ENCODE measurements around the gene APOBEC3B. TPM values are rescaled to one million over a fixed set of nuclear protein-coding genes. Genes with fewer than 3 reads are reported as not detected.
"Not testable (repeated sequence)": the region's sequence is repeated elsewhere in the genome, so short reads cannot be mapped to it uniquely, and the experiment has no call there.

The APOBEC3B gene
- polyA plus RNA-seq, 1 donor (not counting 4 experiments of a cell fraction or from before 2014, with no cell fraction given): 3.4 TPM

- no peaks in the 10 kb centered on the region for H3K9me1 ChIP-seq (ENCODE audit: control insufficient read depth, extremely low read depth, insufficient read depth, low read length)
- peaks cover 22% of the 10 kb centered on the region for H3K4me1 ChIP-seq (ENCODE audit: control insufficient read depth, extremely low read depth, insufficient read depth, low read length)
- FAIRE-seq: peak; percentile 13
- H3K9ac ChIP-seq (ENCODE audit: control insufficient read depth, extremely low read depth, insufficient read depth, low read length): peak overlapping the region; percentile 61
- H3K9me3 ChIP-seq (ENCODE audit: control insufficient read depth, low read depth, low read length): peaks cover 2% of the 10 kb centered on the region
- dilution Hi-C loops (cut with MboI; ENCODE audit: extremely low pct_ligation_motif_present, low sequenced_read_pairs): no loop called here
- TF ChIP-seq EZH2 (IDR thresholded peaks at IDR 0.05; ENCODE audit: low read length) (no peak), CTCF (optimal IDR thresholded peaks at IDR 0.05 in 1 of 3, IDR thresholded peaks at IDR 0.05 in 1 of 3, conservative IDR thresholded peaks at IDR 0.05 in 1 of 3; ENCODE audit: extremely low read depth in 1 of 3, insufficient read depth in 2 of 3, low read length in 3 of 3) (peak; percentile 41 to 52 (median 51))
- peak overlapping the region; percentile 78 for H2AFZ ChIP-seq (ENCODE audit: control insufficient read depth, low read length)
- peak overlapping the region in 1 of 3 experiments; percentile 49 for H3K4me3 ChIP-seq (ENCODE audit: control insufficient read depth in 2 of 3, extremely low read depth in 1 of 3, insufficient read depth in 2 of 3, low read depth in 1 of 3, low read length in 3 of 3)
- H4K20me1 ChIP-seq (ENCODE audit: control insufficient read depth, extremely low read depth, insufficient read depth, low read length): no peaks in the 10 kb centered on the region
- H3K27me3 ChIP-seq (ENCODE audit: control insufficient read depth, extremely low read depth, insufficient read depth, low read length): no peaks in the 10 kb centered on the region
- H3K27ac ChIP-seq (ENCODE audit: control insufficient read depth, insufficient read depth, low read length): peak overlapping the region; percentile 71
- H3K36me3 ChIP-seq (ENCODE audit: control insufficient read depth in 2 of 2, extremely low read depth in 1 of 2, insufficient read depth in 2 of 2, low read length in 2 of 2): no peaks in the 10 kb centered on the region
- no peak for DNase-seq (ENCODE audit: low read depth, low spot score)
- no peaks in the 10 kb centered on the region for H3K79me2 ChIP-seq (ENCODE audit: control insufficient read depth, insufficient read depth, low read length)
- H3K4me2 ChIP-seq (ENCODE audit: control insufficient read depth, extremely low read depth, insufficient read depth, low read depth, low read length): peak overlapping the region; percentile 69
Observed at GRCh38 chr22:38981005-38981991, 849 bp upstream of the APOBEC3B start.

GRCh38 chr22:38984224-38984623 lies 2.1 kb downstream of the APOBEC3B start:
- Histone ChIP-seq H3K4me2 (ENCODE audit: control insufficient read depth, extremely low read depth, insufficient read depth, low read depth, low read length) (no peak overlapping the region), H3K79me2 (ENCODE audit: control insufficient read depth, insufficient read depth, low read length) (no peaks in the 10 kb centered on the region), H3K9me3 (ENCODE audit: control insufficient read depth, low read depth, low read length) (peaks cover 2% of the 10 kb centered on the region), H2AFZ (ENCODE audit: control insufficient read depth, low read length) (no peak overlapping the region), H3K4me3 (ENCODE audit: control insufficient read depth in 2 of 3, extremely low read depth in 1 of 3, insufficient read depth in 2 of 3, low read depth in 1 of 3, low read length in 3 of 3) (no peak overlapping the region), H3K36me3 (ENCODE audit: control insufficient read depth in 2 of 2, extremely low read depth in 1 of 2, insufficient read depth in 2 of 2, low read length in 2 of 2) (no peaks in the 10 kb centered on the region), H4K20me1 (ENCODE audit: control insufficient read depth, extremely low read depth, insufficient read depth, low read length) (no peaks in the 10 kb centered on the region), H3K27me3 (ENCODE audit: control insufficient read depth, extremely low read depth, insufficient read depth, low read length) (no peaks in the 10 kb centered on the region), H3K4me1 (ENCODE audit: control insufficient read depth, extremely low read depth, insufficient read depth, low read length) (peaks cover 22% of the 10 kb centered on the region), H3K9ac (ENCODE audit: control insufficient read depth, extremely low read depth, insufficient read depth, low read length) (peak overlapping the region; percentile 50), H3K9me1 (ENCODE audit: control insufficient read depth, extremely low read depth, insufficient read depth, low read length) (no peaks in the 10 kb centered on the region), H3K27ac (ENCODE audit: control insufficient read depth, insufficient read depth, low read length) (peak overlapping the region; percentile 86)
- dilution Hi-C loops (cut with MboI; ENCODE audit: extremely low pct_ligation_motif_present, low sequenced_read_pairs): no loop called here
- DNase-seq (ENCODE audit: low read depth, low spot score) (no peak), FAIRE-seq (peak; percentile 51)
- TF ChIP-seq CTCF (optimal IDR thresholded peaks at IDR 0.05 in 1 of 3, IDR thresholded peaks at IDR 0.05 in 1 of 3, conservative IDR thresholded peaks at IDR 0.05 in 1 of 3; ENCODE audit: extremely low read depth in 1 of 3, insufficient read depth in 2 of 3, low read length in 3 of 3): no peak
- no peak for TF ChIP-seq EZH2 (IDR thresholded peaks at IDR 0.05; ENCODE audit: low read length)

- H3K9ac ChIP-seq (ENCODE audit: control insufficient read depth, extremely low read depth, insufficient read depth, low read length): peak overlapping the region; percentile 50
- not testable (repeated sequence) for H3K4me2 ChIP-seq (ENCODE audit: control insufficient read depth, extremely low read depth, insufficient read depth, low read depth, low read length)
Observed at GRCh38 chr22:38984784-38985757, 2.9 kb downstream of the APOBEC3B start.

More at GRCh38 chr22:38984784-38985757, 2.9 kb downstream of the APOBEC3B start:
- H3K9me3 ChIP-seq (ENCODE audit: control insufficient read depth, low read depth, low read length); H3K79me2 ChIP-seq (ENCODE audit: control insufficient read depth, insufficient read depth, low read length); dilution Hi-C loops (cut with MboI; ENCODE audit: extremely low pct_ligation_motif_present, low sequenced_read_pairs); H2AFZ ChIP-seq (ENCODE audit: control insufficient read depth, low read length); H3K4me3 ChIP-seq (ENCODE audit: control insufficient read depth in 2 of 3, extremely low read depth in 1 of 3, insufficient read depth in 2 of 3, low read depth in 1 of 3, low read length in 3 of 3); H3K27me3 ChIP-seq (ENCODE audit: control insufficient read depth, extremely low read depth, insufficient read depth, low read length); H3K9me1 ChIP-seq (ENCODE audit: control insufficient read depth, extremely low read depth, insufficient read depth, low read length); H4K20me1 ChIP-seq (ENCODE audit: control insufficient read depth, extremely low read depth, insufficient read depth, low read length); H3K36me3 ChIP-seq (ENCODE audit: control insufficient read depth in 2 of 2, extremely low read depth in 1 of 2, insufficient read depth in 2 of 2, low read length in 2 of 2): not testable (repeated sequence)
- FAIRE-seq (peak; percentile 92), DNase-seq (ENCODE audit: low read depth, low spot score) (peak; percentile 77)
- Histone ChIP-seq H3K4me1 (ENCODE audit: control insufficient read depth, extremely low read depth, insufficient read depth, low read length) (peaks cover 22% of the 10 kb centered on the region), H3K27ac (ENCODE audit: control insufficient read depth, insufficient read depth, low read length) (peak overlapping the region; percentile 86)

Data from keratinocyte (primary cell).